ENCODE results near the gene RAB42.

DNA sequence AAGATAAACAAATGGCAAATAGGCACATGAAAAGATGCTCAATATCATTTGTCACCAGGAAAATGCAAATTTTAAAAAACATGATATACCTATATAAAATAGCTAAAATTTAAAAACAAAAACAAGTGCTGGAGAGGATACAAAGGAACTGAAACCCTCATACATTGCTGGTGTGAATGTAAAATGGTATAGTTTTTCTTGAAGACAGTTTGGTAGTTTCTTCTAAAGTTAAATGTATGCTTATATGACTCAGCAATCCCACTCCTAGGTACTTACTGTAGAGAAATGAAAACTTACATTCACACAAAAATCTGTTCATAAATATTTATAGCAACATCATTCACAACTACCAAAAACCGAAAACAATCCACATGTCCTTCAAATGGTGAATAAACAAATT lies 39.6 kb downstream of the RAB42 start:
- TF ChIP-seq, protein P1, sequence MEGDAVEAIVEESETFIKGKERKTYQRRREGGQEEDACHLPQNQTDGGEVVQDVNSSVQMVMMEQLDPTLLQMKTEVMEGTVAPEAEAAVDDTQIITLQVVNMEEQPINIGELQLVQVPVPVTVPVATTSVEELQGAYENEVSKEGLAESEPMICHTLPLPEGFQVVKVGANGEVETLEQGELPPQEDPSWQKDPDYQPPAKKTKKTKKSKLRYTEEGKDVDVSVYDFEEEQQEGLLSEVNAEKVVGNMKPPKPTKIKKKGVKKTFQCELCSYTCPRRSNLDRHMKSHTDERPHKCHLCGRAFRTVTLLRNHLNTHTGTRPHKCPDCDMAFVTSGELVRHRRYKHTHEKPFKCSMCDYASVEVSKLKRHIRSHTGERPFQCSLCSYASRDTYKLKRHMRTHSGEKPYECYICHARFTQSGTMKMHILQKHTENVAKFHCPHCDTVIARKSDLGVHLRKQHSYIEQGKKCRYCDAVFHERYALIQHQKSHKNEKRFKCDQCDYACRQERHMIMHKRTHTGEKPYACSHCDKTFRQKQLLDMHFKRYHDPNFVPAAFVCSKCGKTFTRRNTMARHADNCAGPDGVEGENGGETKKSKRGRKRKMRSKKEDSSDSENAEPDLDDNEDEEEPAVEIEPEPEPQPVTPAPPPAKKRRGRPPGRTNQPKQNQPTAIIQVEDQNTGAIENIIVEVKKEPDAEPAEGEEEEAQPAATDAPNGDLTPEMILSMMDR (IDR thresholded peaks at IDR 0.05), result no peak
- TF ChIP-seq POLR2A (IDR thresholded peaks at IDR 0.05) (no peak), POLR2AphosphoS5 (IDR thresholded peaks at IDR 0.05) (no peak)

Data from stomach (tissue), 4 donors.